Body of pancreas (tissue), 4 donors: Measurements from ENCODE around the gene NUP210L. TPM values are rescaled to one million over a fixed set of nuclear protein-coding genes. Genes with fewer than 3 reads are reported as not detected.

Experiments
- ATAC-seq: fragments of 150-250 bp; one replicate; pipeline ENCODE4 v1.9.1; 2016
- DNase-seq, 4 donors: peaks; one replicate each; pipeline ENCODE4 v3.0.0-alpha.2; 2019
- H3K27ac ChIP-seq, 4 donors: fragments of 200-600 bp; sonication (generic); 1 replicate in 3 of 4; 2 replicates in 1 of 4; pipeline versions ENCODE4 v1.5.1 to v1.6.1; 2016 to 2019; ENCODE audit warnings: mild to moderate bottlenecking in 1 of 4, mixed read lengths in 1 of 4, moderate library complexity in 1 of 4
- H3K27me3 ChIP-seq, 2 donors: fragments of 200-600 bp; sonication (generic); one replicate each; pipeline ENCODE4 v1.6.0; 2016; ENCODE audit warnings: mild to moderate bottlenecking in 1 of 2
- H3K36me3 ChIP-seq, 2 donors: fragments of 200-600 bp; sonication (generic); replicated peaks in 1 of 2; 2 replicates each; pipeline ENCODE4 v1.5.1; 2016; ENCODE audit warnings: low read depth in 2 of 2; ENCODE audit not compliant: insufficient read depth in 1 of 2
- H3K4me1 ChIP-seq: fragments of 200-600 bp; sonication (generic); one replicate; pipeline ENCODE4 v1.6.0; 2016
- H3K4me3 ChIP-seq, 2 donors: fragments of 200-600 bp; sonication (generic); 1 replicate in 1 of 2; 2 replicates in 1 of 2; pipeline ENCODE4 v1.5.1; 2016 to 2019
- H3K9me3 ChIP-seq, 3 donors: fragments of 200-600 bp; sonication (generic); 1 replicate in 2 of 3; 2 replicates in 1 of 3; pipeline ENCODE4 v1.5.1; 2016
- POLR2A ChIP-seq, 3 donors: fragments of 450-650 bp; IDR thresholded peaks; one replicate each; pipeline ENCODE4 v1.6.1; 2016; ENCODE audit warnings: antibody characterized with exemption in 3 of 3, mild to moderate bottlenecking in 2 of 3
- WGBS, 2 donors: methylation state at CpG; one replicate each; pipeline ENCODE4 v1.1.5; 2017; 5-methylcytosine and 5-hydroxymethylcytosine counted together
- intact Hi-C: fragments of 100-400 bp; cut with DNase I; formaldehyde crosslinking; loops from one replicate; pipeline ENCODE4 v1.15.1; 2023
- total RNA-seq, 2 donors: library from RNA; depleted of rRNA; stranded (reverse); fragments of >200 nt; gene quantifications; one replicate each; pipeline ENCODE4 v1.1.0, GENCODE V29; 2016
- TF ChIP-seq, protein P1 (sequence below), 7 experiments: fragments of 450-650 bp in 4 of 7; fragments of 200-600 bp in 3 of 7; sonication (generic) in 3 of 7; IDR thresholded peaks; one replicate each; pipeline ENCODE4 v1.5.1; 2016 to 2019; ENCODE audit warnings: antibody characterized with exemption in 7 of 7

NUP210L gene
- total RNA-seq, 2 donors from 2014 or later = not detected

DNA sequence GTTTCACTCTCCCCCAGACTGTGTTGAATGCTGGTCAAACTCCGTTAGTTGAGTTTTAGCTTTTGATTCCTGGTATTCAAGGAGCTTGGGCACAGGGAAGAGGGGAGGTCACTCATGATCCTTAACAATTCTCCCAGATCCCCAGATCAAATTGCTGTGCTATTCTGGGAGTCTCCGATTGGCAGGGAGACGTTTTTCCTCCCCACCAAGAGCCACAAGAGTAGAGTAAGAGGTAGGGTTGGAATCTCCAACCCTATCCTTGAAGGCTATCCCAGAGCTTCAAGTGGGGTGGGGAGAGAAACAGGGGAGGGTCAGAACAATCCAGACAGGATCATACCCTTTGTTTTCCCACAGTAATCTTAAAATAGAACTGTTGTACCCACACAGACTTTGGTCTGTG is 37.6 kb upstream of the NUP210L start:
- 25 to 28% methylated on average over 3 of the region's 3 CpGs for WGBS, 2 donors
- Histone ChIP-seq H3K4me3 (no peak overlapping the region), H3K36me3 (no peaks in the 10 kb centered on the region), H3K9me3 (no peaks in the 10 kb centered on the region), H3K4me1 (peaks cover 59% of the 10 kb centered on the region), H3K27me3 (no peaks in the 10 kb centered on the region), H3K27ac (peak overlapping the region in 3 of 4 donors; percentile 52 to 68 (median 58))
- ATAC-seq (no peak), DNase-seq (no peak)
- intact Hi-C loops = no loop called here
- TF ChIP-seq, protein P1, sequence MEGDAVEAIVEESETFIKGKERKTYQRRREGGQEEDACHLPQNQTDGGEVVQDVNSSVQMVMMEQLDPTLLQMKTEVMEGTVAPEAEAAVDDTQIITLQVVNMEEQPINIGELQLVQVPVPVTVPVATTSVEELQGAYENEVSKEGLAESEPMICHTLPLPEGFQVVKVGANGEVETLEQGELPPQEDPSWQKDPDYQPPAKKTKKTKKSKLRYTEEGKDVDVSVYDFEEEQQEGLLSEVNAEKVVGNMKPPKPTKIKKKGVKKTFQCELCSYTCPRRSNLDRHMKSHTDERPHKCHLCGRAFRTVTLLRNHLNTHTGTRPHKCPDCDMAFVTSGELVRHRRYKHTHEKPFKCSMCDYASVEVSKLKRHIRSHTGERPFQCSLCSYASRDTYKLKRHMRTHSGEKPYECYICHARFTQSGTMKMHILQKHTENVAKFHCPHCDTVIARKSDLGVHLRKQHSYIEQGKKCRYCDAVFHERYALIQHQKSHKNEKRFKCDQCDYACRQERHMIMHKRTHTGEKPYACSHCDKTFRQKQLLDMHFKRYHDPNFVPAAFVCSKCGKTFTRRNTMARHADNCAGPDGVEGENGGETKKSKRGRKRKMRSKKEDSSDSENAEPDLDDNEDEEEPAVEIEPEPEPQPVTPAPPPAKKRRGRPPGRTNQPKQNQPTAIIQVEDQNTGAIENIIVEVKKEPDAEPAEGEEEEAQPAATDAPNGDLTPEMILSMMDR (IDR thresholded peaks at IDR 0.05) = no peak
- TF ChIP-seq POLR2A (IDR thresholded peaks at IDR 0.05) = no peak

DNA sequence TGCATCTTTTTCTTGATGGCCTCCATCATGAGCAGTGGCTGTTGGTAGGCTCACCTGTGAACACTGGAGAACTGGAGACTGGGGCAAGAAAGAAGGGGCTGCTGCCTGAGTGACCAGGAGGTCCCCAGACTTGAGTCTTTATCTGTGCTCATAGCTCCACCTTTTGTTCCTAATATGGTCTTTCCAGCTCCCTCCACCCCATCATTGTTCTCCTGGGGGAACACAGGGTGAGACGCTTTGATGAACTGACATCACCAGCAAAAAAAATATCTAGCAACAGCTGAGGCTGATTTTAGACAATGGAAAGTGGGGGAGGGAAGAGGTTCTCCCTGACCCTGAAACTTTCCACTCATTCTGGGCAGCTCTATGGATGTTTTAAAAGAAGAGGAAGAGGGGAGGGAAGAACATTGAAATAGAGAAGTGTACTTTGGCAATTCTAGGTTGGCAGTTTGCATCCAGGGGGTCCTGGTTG is 37.2 kb upstream of the NUP210L start, which contains the start of gene TPM3:
TSS of gene TPM3 (minus strand) at position 111 of the 472 bp plus-strand sequence. CDS start at position 29, 82 bp downstream.
- H3K36me3 ChIP-seq = no peaks in the 10 kb centered on the region
- peaks cover 63% of the 10 kb centered on the region for H3K4me1 ChIP-seq
- H3K9me3 ChIP-seq = no peaks in the 10 kb centered on the region
- intact Hi-C loops = no loop called here
- H3K27me3 ChIP-seq = no peaks in the 10 kb centered on the region
- ATAC-seq (no peak), DNase-seq (no peak)
- TF ChIP-seq, protein P1 (IDR thresholded peaks at IDR 0.05) = no peak
- TF ChIP-seq POLR2A (IDR thresholded peaks at IDR 0.05) = no peak
- H3K4me3 ChIP-seq = no peak within 1 kb of the TSS
- H3K27ac ChIP-seq = peak within 1 kb of the TSS in 3 of 4 donors; percentile 52 to 68 (median 58)
- WGBS, 2 donors = 0 to 17% methylated on average over 1 of the region's 1 CpG

DNA sequence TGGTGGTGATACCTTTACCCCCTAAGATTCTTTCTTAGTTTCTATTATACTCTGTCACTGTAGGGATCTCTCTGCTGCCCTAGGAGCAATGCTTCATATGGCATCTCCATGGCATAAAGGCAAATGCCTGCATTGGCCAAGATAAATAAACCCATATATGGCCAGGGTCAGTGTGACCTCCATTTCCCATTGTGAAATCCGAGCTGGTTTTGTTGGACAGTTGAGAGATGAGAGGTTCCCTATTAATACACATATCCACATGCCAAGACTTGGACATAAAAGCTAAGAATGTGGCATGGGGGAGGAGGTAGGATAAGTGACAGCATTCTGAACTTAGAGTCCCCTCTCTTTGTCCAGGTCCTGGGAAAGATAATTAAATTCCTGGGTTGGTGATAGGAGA is 35.7 kb upstream of the NUP210L start:
- Histone ChIP-seq H3K4me1 (peaks cover 73% of the 10 kb centered on the region), H3K27ac (peak overlapping the region in 1 of 4 donors; percentile 15), H3K36me3 (no peaks in the 10 kb centered on the region), H3K27me3 (no peaks in the 10 kb centered on the region), H3K4me3 (no peak overlapping the region), H3K9me3 (no peaks in the 10 kb centered on the region)
- TF ChIP-seq POLR2A (IDR thresholded peaks at IDR 0.05) = no peak
- TF ChIP-seq, protein P1 (IDR thresholded peaks at IDR 0.05) = no peak
- DNase-seq (no peak), ATAC-seq (no peak)
- intact Hi-C loops = no loop called here
- WGBS, 2 donors = 0 to 10% methylated on average over 1 of the region's 1 CpG

DNA sequence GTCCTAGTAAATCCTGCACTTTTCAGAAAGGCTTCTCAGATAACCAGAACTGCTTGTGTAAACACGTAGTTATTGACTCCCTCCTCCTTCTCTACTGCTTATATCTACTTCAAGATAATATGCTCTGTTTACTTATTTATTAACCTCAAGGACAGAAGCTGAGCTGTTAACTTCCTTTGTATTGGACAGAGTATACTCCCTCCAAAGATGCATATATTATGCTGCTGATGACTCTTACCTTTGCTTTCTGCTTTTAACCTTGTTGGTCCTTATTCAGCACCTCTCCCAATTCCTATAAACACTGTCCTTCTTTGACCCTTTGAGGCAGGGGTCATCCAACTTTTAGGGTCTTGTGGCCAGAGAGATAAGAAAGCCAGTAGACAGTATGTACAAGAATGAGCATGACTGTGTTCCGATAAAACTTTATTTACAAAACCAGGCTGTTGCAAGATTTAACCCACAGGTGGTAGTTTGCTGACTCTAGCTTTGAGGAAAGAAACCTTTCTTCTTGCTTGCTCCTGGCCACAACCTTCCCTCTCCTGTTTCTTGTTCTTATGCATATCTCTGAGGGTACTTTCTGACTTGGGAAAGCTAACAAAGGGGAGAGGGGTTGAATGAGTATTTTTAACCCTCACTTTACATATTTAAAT is 32.1 kb upstream of the NUP210L start:
- intact Hi-C loops = no loop called here
- 12 to 19% methylated on average over 2 of the region's 2 CpGs for WGBS, 2 donors
- DNase-seq = no peak
- H3K4me3 ChIP-seq = no peak overlapping the region
- ATAC-seq = peak; percentile 14
- H3K4me1 ChIP-seq = peaks cover 52% of the 10 kb centered on the region
- no peaks in the 10 kb centered on the region for H3K27me3 ChIP-seq
- H3K9me3 ChIP-seq = no peaks in the 10 kb centered on the region
- H3K27ac ChIP-seq = peak overlapping the region in 3 of 4 donors; percentile 23 to 64 (median 56)
- H3K36me3 ChIP-seq = no peaks in the 10 kb centered on the region
- TF ChIP-seq POLR2A (IDR thresholded peaks at IDR 0.05) = no peak
- TF ChIP-seq, protein P1 (IDR thresholded peaks at IDR 0.05) = no peak

DNA sequence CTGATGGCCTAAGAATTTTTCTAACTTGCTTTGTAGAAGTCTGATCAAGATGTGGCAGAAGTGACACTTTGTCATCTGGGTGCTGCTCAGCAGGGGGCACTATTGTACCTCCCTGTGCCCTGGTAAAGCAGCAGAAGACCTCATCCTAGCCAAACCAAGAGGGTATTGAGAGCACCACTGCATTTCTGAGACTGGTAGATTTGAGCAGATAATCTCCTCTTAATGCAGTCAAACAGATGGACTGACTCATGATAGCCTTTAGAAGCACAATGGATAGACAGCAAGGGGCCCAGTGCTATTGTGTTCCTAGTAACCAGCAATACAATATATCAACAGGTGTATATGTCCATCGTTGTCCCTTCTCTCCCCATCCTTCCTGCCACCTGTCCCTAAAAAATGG is 31.3 kb upstream of the NUP210L start:
- peaks cover 58% of the 10 kb centered on the region for H3K4me1 ChIP-seq
- DNase-seq = peak; percentile 75 to 87 (median 82)
- TF ChIP-seq POLR2A (IDR thresholded peaks at IDR 0.05) = no peak
- TF ChIP-seq, protein P1 (IDR thresholded peaks at IDR 0.05) = peak; percentile 40 to 74 (median 67)
- H3K4me3 ChIP-seq = no peak overlapping the region
- WGBS, 2 donors = 23 to 31% methylated on average over 1 of the region's 1 CpG
- H3K9me3 ChIP-seq = no peaks in the 10 kb centered on the region
- intact Hi-C loops = no loop called here
- H3K27ac ChIP-seq = peak overlapping the region in 3 of 4 donors; percentile 11 to 56 (median 27)
- no peaks in the 10 kb centered on the region for H3K36me3 ChIP-seq
- ATAC-seq = no peak
- no peaks in the 10 kb centered on the region for H3K27me3 ChIP-seq
